ENCODE measurements around the gene IL6. TPM values are rescaled to one million over a fixed set of nuclear protein-coding genes. Genes with fewer than 3 reads are reported as not detected.
A peak's percentile ranks its signal among the peaks of the same experiment; 100 is the strongest.
"Not testable (repeated sequence)": the region's sequence is repeated elsewhere in the genome, so short reads cannot be mapped to it uniquely, and the experiment has no call there.

IL6 gene
- total RNA-seq, 2 experiments from 2014 or later, result 3.8 to 4.0 TPM

DNA sequence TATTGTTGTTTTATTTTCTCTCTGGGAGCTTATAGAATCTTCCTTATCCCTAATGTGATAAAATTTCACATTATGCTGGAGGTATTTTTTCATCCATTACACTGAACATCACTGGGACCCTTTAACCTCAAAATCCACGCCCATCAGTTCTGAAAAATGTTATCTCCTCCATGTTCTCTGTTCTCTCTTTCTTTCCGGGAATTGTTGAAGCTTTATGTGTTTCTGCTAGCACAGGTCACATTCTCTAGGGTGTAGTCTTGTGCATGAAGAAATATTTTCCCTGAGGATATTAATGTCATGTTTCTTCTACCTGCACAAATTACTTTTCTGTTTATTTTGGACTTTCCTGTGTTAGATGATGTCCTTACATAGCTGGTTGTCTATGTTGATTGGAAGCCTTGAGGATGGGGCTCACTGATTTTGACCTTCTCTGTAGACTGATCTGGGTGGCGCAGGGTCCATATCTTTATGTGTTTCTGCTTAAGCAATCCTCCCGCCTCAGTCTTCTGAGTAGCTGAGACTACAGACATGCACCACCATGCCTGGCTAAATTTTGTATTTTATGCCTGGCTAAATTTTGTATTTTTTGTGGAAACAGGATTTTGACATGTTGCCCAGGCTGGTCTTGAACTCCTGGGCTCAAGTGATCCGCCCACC lies 31.4 kb upstream of the IL6 start:
- intact Hi-C loops (cut with micrococcal nuclease), result loop anchor here (1.0 to 5.0 kb wide), 2 partner anchors 10 to 317 kb away; partner anchors contain the start of gene HYCC1
- Mint-ChIP-seq H3K27me3 (ENCODE audit: low read depth) (peaks cover 3% of the 10 kb centered on the region), H3K4me1 (ENCODE audit: low read depth) (peaks cover 65% of the 10 kb centered on the region), H3K36me3 (ENCODE audit: low read depth) (no peaks in the 10 kb centered on the region), H3K9me3 (no peaks in the 10 kb centered on the region), H3K4me3 (no peak overlapping the region), H3K27ac (no peak overlapping the region)
- no peak for DNase-seq
- CTCF ChIA-PET, result interaction anchor here (0.6 to 7.2 kb wide), 10 partner anchors 12 to 383 kb away, joined by 3 to 56 read pairs (median 4); partner anchors contain the start of gene IL6

DNA sequence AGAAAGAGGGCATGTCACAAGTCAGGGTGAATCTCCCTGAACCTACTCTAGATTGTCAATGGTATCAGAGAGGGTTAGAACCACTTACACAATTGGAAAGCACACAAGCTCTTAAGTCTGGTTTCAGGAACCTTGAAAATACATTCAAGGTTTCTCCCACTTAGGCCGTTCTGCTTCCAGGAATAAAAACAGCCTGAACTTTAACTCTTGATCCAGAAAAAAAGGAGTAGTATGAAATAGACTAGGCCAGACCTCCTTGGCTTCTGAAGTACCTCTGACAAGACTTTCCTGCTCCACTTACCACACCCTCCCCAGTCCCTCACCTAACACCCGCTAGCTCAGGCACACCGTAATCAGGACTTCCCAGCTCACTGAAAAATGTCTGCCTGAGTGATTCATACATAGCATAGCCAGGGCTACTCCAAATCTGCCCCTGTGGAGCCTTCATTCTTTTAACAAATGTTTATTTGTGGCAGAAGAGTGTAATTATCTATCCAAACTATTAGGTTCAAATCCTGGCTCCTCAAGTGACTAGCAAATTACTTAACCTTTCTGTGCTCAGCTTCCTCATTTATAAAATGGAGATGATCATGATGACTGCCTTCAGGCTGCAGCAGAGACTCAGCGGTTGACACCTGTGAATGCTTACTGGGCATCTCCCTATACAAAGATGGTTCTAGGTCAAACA lies 30.3 kb upstream of the IL6 start:
- H3K27ac Mint-ChIP-seq, result peak overlapping the region; percentile 51
- CTCF ChIA-PET, result interaction anchor here (1.2 to 7.2 kb wide), 7 partner anchors 19 to 359 kb away, joined by 3 to 56 read pairs (median 5); partner anchors contain the start of gene IL6
- intact Hi-C loops (cut with micrococcal nuclease), result loop anchor here (1.0 to 5.0 kb wide), 2 partner anchors 11 to 316 kb away; partner anchors contain the start of gene HYCC1
- DNase-seq, result peak; percentile 58
- H3K4me1 Mint-ChIP-seq (ENCODE audit: low read depth), result peaks cover 67% of the 10 kb centered on the region
- no peaks in the 10 kb centered on the region for H3K27me3 Mint-ChIP-seq (ENCODE audit: low read depth)
- no peaks in the 10 kb centered on the region for H3K9me3 Mint-ChIP-seq
- H3K4me3 Mint-ChIP-seq, result no peak overlapping the region
- H3K36me3 Mint-ChIP-seq (ENCODE audit: low read depth), result no peaks in the 10 kb centered on the region

DNA sequence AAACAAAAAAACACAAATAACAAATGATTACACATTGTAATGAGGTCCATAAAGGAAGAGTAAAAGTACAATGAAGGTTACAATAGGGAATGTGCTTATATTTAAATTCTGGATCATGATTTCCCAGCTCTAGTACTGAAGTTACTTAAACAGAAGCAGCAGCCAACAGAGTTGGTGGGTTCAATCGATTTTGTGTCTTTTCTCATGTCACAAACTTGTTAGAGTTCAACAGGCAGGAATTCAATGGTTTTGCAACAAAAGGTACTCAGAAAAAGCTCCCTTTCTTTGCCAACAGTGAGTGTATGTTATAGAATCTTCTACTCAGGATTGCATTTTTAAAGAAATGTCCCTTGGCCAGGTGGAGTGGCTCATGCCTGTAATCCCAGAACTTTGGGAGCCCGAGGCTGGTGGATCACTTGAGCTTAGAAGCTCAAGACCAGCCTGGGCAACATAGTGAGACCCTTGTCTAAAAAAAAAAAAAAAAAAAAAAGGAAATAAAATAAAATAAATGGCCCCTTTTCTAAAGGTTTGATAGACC lies 29.6 kb upstream of the IL6 start:
- Mint-ChIP-seq H3K27ac (peak overlapping the region; percentile 84), H3K4me1 (ENCODE audit: low read depth) (peaks cover 67% of the 10 kb centered on the region)
- intact Hi-C loops (cut with micrococcal nuclease), result loop anchor here (5.0 kb wide), 1 partner anchor 315 kb away; the partner anchor contains the start of gene HYCC1

DNA sequence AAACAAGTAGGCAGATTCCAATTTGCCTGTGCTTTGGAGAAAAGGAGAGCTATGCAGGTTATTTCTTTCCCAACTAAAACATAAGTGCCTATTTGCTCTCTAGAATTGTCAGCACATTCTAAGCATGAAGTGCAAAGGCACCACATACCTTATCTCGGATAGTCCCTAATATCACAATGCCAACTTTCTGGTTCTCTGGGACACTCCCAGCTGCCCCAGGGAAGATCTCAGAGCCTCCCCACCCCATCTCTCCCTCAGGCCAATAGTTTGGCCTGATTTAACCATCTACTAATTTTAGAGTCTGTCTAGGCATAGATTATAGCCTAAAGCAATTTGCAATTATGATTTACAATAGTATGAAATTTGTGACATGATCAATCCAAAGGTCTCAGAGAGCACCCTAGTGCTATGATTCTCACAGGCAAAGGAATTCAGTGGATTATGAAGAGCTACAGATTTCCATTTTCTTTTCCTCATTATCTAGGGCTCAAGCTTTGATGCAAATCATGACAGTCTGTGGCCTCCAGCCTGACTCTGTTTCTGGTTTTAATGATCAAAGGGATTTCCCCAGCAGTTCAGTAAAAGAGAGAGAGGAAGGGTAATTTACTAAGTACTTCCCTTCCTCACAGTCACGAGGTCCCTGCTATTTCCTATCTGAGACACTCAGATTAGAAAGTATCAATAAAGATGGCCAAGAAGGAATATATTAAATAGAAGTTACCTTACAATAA lies 29.0 kb upstream of the IL6 start:
- DNase-seq, result peak; percentile 59
- intact Hi-C loops (cut with micrococcal nuclease), result loop anchor here (1.0 to 5.0 kb wide), 9 partner anchors 22 to 759 kb away; partner anchors contain the start of gene HYCC1
- H3K4me1 Mint-ChIP-seq (ENCODE audit: low read depth), result peaks cover 67% of the 10 kb centered on the region
- H3K9me3 Mint-ChIP-seq, result no peaks in the 10 kb centered on the region
- peak overlapping the region; percentile 84 for H3K27ac Mint-ChIP-seq
- H3K36me3 Mint-ChIP-seq (ENCODE audit: low read depth), result no peaks in the 10 kb centered on the region
- no peaks in the 10 kb centered on the region for H3K27me3 Mint-ChIP-seq (ENCODE audit: low read depth)
- no peak overlapping the region for H3K4me3 Mint-ChIP-seq
- CTCF ChIA-PET, result interaction anchor here (1.0 to 7.2 kb wide), 5 partner anchors 22 to 138 kb away, joined by 3 to 56 read pairs (median 5); partner anchors contain the start of gene IL6

More for the DNA sequence above, 29.6 kb upstream of the IL6 start:
- H3K36me3 Mint-ChIP-seq (ENCODE audit: low read depth), result no peaks in the 10 kb centered on the region
- no peak overlapping the region for H3K4me3 Mint-ChIP-seq
- H3K9me3 Mint-ChIP-seq, result no peaks in the 10 kb centered on the region
- H3K27me3 Mint-ChIP-seq (ENCODE audit: low read depth), result no peaks in the 10 kb centered on the region
- CTCF ChIA-PET, result interaction anchor here (1.0 to 7.2 kb wide), 6 partner anchors 19 to 139 kb away, joined by 3 to 56 read pairs (median 5); partner anchors contain the start of gene IL6
- DNase-seq, result no peak

DNA sequence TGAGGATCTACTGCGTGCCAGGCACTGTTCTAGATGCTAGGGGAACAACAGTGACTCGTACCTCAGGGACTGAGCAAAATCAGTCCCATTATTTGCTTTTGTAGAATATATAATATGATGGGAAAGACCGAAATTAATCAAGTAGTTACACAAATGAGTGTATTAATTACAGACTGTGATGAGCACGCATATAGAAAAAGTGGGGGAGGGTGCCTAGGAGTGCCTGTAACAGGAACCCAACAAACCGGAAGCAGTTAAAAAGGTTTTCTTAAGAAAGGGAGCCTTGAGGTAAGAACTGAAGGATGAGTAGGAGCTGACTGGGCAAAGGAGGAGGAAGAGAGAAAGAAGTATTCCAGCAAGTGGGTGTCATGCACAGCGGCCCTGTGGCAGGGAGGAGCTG lies 28.2 kb upstream of the IL6 start:
- H3K4me3 Mint-ChIP-seq, result no peak overlapping the region
- CTCF ChIA-PET, result interaction anchor here (1.2 to 7.2 kb wide), 3 partner anchors 27 to 139 kb away, joined by 3 to 56 read pairs (median 6); partner anchors contain the start of gene IL6

DNA sequence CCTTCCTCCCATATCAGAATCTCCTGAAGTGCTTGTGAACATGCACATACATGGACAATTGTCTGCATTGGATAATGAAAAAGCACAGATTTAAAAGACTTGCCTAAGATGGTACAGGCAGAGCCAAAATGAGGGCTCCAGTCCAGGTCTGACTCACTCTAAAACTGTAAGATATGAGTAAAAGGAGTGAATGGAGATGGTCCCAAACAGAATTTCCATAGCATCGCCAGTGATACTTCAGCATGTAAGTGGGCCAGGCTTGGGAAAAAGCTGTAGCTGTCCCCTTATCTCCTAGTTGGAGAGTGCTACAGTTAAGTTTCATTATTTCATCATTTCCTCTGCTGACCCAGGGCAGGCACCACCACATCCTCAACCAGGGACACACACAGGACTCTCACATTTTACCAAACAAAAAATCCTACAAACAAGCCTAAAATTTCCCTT lies 26.4 kb upstream of the IL6 start:
- no peak for DNase-seq
- Mint-ChIP-seq H3K4me3 (no peak overlapping the region), H3K4me1 (ENCODE audit: low read depth) (peaks cover 47% of the 10 kb centered on the region), H3K27ac (no peak overlapping the region), H3K36me3 (ENCODE audit: low read depth) (no peaks in the 10 kb centered on the region), H3K27me3 (ENCODE audit: low read depth) (no peaks in the 10 kb centered on the region), H3K9me3 (no peaks in the 10 kb centered on the region)
- intact Hi-C loops (cut with micrococcal nuclease), result no loop called here
- CTCF ChIA-PET, result interaction anchor here (0.6 to 7.2 kb wide), 6 partner anchors 25 to 362 kb away, joined by 3 to 56 read pairs (median 4); partner anchors contain the start of gene IL6

More for the DNA sequence above, 28.2 kb upstream of the IL6 start:
- Mint-ChIP-seq H3K9me3 (no peaks in the 10 kb centered on the region), H3K27ac (peak overlapping the region; percentile 84), H3K4me1 (ENCODE audit: low read depth) (peaks cover 64% of the 10 kb centered on the region), H3K36me3 (ENCODE audit: low read depth) (no peaks in the 10 kb centered on the region), H3K27me3 (ENCODE audit: low read depth) (no peaks in the 10 kb centered on the region)
- intact Hi-C loops (cut with micrococcal nuclease), result loop anchor here (1.0 to 5.0 kb wide), 9 partner anchors 22 to 759 kb away; partner anchors contain the start of gene HYCC1
- DNase-seq, result peak; percentile 46

DNA sequence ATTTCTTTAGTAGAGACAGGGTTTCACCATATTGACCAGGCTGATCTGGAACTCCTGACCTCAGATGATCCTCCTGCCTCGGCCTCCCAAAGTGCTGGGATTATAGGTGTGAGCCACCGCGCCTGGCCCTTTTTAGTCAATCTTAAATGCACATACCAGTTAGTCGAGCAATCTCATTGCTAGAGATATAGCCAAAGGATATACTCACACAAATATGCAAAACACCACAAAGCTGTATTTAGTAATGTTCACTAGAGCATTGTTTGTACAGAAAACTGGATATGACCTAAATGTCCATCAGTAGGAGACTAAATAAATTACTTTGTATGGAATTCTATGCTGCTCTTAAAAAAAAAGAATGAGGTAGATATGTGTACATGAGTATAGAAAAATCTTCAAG lies 24.5 kb upstream of the IL6 start:
- CTCF ChIA-PET, result interaction anchor here (0.9 kb wide), 1 partner anchor 24 kb away, joined by 3 read pairs; the partner anchor contains the start of gene IL6
- H3K4me3 Mint-ChIP-seq, result no peak overlapping the region
- no peak overlapping the region for H3K27ac Mint-ChIP-seq
- intact Hi-C loops (cut with micrococcal nuclease), result no loop called here
- H3K4me1 Mint-ChIP-seq (ENCODE audit: low read depth), result peaks cover 28% of the 10 kb centered on the region
- no peaks in the 10 kb centered on the region for H3K36me3 Mint-ChIP-seq (ENCODE audit: low read depth)
- DNase-seq, result no peak
- no peaks in the 10 kb centered on the region for H3K27me3 Mint-ChIP-seq (ENCODE audit: low read depth)
- no peaks in the 10 kb centered on the region for H3K9me3 Mint-ChIP-seq

DNA sequence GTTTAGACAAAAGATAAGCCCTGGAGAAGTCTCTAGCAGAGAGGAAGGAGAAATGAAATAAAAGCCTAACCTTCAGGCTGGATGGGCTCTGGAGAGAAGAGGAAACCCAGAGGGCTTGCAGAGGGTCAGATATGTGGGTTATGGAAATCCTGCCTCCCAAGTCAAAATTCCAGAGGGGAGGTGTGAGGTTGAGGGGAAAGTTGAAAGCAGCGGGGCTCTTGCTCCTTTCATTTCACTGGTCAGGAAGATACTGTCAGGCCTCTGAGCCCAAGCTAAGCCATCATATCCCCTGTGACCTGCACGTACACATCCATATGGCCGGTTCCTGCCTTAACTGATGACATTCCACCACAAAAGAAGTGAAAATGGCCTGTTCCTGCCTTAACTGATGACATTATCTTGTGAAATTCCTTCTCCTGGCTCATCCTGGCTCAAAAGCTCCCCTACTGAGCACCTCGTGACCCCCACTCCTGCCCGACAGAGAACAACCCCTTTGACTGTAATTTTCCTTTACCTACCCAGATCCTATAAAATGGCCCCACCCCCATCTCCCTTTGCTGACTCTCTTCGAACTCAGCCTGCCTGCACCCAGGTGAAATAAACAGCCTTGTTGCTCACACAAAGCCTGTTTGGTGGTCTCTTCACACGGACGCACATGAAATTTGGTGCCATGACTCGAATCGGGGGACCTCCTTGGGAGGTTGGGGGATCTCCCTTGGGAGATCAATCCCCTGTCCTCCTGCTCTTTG lies 23.7 kb upstream of the IL6 start:
- H3K27me3 Mint-ChIP-seq (ENCODE audit: low read depth); H3K9me3 Mint-ChIP-seq; DNase-seq; H3K36me3 Mint-ChIP-seq (ENCODE audit: low read depth); H3K27ac Mint-ChIP-seq; intact Hi-C loops (cut with micrococcal nuclease); H3K4me3 Mint-ChIP-seq: not testable (repeated sequence)
- CTCF ChIA-PET, result interaction anchor here (0.9 kb wide), 1 partner anchor 24 kb away, joined by 3 read pairs; the partner anchor contains the start of gene IL6
- H3K4me1 Mint-ChIP-seq (ENCODE audit: low read depth), result peaks cover 21% of the 10 kb centered on the region

DNA sequence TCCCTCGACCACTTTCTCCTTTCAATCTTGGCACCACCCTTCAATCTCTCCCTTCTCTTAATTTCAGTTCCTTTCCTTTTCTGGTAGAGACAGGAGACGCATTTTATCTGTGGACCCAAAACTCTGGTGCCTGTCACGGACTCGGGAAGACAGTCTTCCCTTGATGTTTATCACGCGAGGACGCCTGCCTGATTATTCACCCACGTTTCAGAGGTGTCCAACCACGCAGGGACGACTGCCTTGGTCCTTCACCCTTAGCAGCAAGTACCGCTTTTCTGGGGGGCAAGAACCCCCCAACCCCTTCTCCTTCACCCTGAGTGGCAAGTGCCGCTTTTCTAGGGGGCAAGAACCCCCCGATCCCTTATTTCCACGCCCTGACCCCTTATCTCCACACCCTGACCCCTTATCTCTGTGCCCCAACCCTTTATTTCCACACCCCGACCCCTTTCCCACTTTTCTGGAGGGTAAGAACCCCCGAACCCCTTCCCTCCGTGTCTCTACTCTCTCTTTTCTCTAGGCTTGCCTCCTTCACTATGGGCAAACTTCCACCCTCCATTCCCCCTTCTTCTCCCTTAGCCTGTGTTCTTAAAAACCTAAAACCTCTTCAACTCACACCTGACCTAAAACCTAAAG lies 22.9 kb upstream of the IL6 start:
- CTCF ChIA-PET; DNase-seq; H3K36me3 Mint-ChIP-seq (ENCODE audit: low read depth); H3K27ac Mint-ChIP-seq; H3K27me3 Mint-ChIP-seq (ENCODE audit: low read depth); H3K9me3 Mint-ChIP-seq; intact Hi-C loops (cut with micrococcal nuclease); H3K4me3 Mint-ChIP-seq: not testable (repeated sequence)
- peaks cover 13% of the 10 kb centered on the region for H3K4me1 Mint-ChIP-seq (ENCODE audit: low read depth)

DNA sequence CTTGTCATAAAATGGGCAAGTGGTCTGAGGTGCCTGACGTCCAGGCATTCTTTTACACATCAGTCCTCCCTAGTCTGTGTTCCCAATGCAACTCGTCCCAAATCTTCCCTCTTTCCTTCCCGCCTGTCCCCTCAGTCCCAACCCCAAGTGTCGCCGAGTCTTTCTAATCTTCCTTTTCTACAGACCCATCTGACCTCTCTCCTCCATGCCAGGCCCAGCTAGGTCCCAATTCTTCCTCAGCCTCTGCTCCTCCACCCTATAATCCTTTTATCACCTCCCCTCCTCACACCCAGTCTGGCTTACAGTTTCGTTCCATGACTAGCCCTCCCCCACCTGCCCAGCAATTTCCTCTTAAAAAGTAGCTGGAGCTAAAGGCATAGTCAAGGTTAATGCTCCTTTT lies 22.3 kb upstream of the IL6 start:
- CTCF ChIA-PET, result not testable (repeated sequence)
- H3K4me1 Mint-ChIP-seq (ENCODE audit: low read depth), result peaks cover 10% of the 10 kb centered on the region

DNA sequence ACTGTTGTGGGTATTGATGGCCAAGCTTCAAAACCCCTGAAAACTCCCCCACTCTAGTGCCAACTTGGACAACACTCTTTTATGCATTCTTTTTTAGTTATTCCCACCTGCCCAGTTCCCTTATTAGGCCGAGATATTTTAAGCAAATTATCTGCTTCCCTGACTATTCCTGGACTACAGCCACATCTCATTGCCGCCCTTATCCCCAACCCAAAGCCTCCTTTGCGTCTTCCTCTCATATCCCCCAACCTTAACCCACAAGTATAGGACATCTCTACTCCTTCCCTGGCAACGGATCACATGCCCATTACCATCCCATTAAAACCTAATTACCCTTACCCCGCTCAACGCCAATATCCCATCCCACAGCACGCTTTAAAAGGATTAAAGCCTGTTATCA lies 21.1 kb upstream of the IL6 start:
- intact Hi-C loops (cut with micrococcal nuclease); CTCF ChIA-PET; H3K27me3 Mint-ChIP-seq (ENCODE audit: low read depth); H3K4me1 Mint-ChIP-seq (ENCODE audit: low read depth); DNase-seq; H3K4me3 Mint-ChIP-seq; H3K36me3 Mint-ChIP-seq (ENCODE audit: low read depth); H3K27ac Mint-ChIP-seq; H3K9me3 Mint-ChIP-seq: not testable (repeated sequence)

More for the DNA sequence above, 22.3 kb upstream of the IL6 start:
- H3K27ac Mint-ChIP-seq; H3K27me3 Mint-ChIP-seq (ENCODE audit: low read depth); intact Hi-C loops (cut with micrococcal nuclease); DNase-seq; H3K9me3 Mint-ChIP-seq; H3K36me3 Mint-ChIP-seq (ENCODE audit: low read depth); H3K4me3 Mint-ChIP-seq: not testable (repeated sequence)

Measured in activated naive CD4-positive, alpha-beta T cell treated with anti-CD3 and anti-CD28 coated beads for 36 hours (primary cell).